Natural killer cell treated with Interleukin-12 subunit alpha and Interleukin-12 subunit beta and Interleukin-15 and Interleukin-18, amount 100 ng/mL, for 72 hours (primary cell): ENCODE data around the gene ADAM15. TPM values are rescaled to one million over a fixed set of nuclear protein-coding genes. Genes with fewer than 3 reads are reported as not detected.

Experiments
- ATAC-seq, 2 donors: fragments of 150-1000 bp; cut with Tn5 transposase in 1 of 2; sonication (Bioruptor Pico), chemical (Tn5 transposase) in 1 of 2; 2 replicates each; pipeline ENCODE4 v1.10.0; 2021
- DNase-seq: peaks from one replicate; pipeline ENCODE4 v3.0.0; 2022; ENCODE audit warnings: low spot score
- H3K27ac Mint-ChIP-seq, 2 donors: 1 replicate in 1 of 2; 2 replicates in 1 of 2; pipeline ENCODE4 v1.8.0; 2022; ENCODE audit warnings: mixed read lengths in 2 of 2, mild to moderate bottlenecking in 1 of 2, moderate library complexity in 1 of 2
- H3K27me3 Mint-ChIP-seq, 2 donors: 1 replicate in 1 of 2; 2 replicates in 1 of 2; pipeline ENCODE4 v1.8.0; 2022; ENCODE audit warnings: mixed read lengths in 2 of 2
- H3K36me3 Mint-ChIP-seq: one replicate; pipeline ENCODE4 v1.8.0; 2022; ENCODE audit warnings: mixed read lengths
- H3K4me1 Mint-ChIP-seq, 2 donors: 1 replicate in 1 of 2; 2 replicates in 1 of 2; pipeline ENCODE4 v1.8.0; 2022; ENCODE audit warnings: low read depth in 2 of 2, mixed read lengths in 2 of 2, mild to moderate bottlenecking in 1 of 2
- H3K4me3 Mint-ChIP-seq: one replicate; pipeline ENCODE4 v1.8.0; 2022; ENCODE audit warnings: mixed read lengths
- H3K9me3 Mint-ChIP-seq: 2 replicates; pipeline ENCODE4 v1.8.0; 2022; ENCODE audit warnings: mixed read lengths
- total RNA-seq, 2 donors: library from RNA; stranded (reverse); gene quantifications; one replicate each; pipeline ENCODE4 v1.2.3, GENCODE V29; 2022

Gene ADAM15
- total RNA-seq, 2 donors from 2014 or later, result 42.1 to 107 TPM

GRCh38 chr1:155081472-155082300, 30.6 kb downstream of the ADAM15 start:
- ATAC-seq (no peak), DNase-seq (no peak)
- H3K36me3 Mint-ChIP-seq, result peaks cover 6% of the 10 kb centered on the region
- no peaks in the 10 kb centered on the region for H3K9me3 Mint-ChIP-seq
- H3K27me3 Mint-ChIP-seq, result peaks cover 26 to 36% of the 10 kb centered on the region in 2 donors
- peak overlapping the region in 1 of 2 donors; percentile 3 for H3K27ac Mint-ChIP-seq
- peak overlapping the region; percentile 81 for H3K4me3 Mint-ChIP-seq
- peaks cover 34 to 38% of the 10 kb centered on the region in 2 donors for H3K4me1 Mint-ChIP-seq

GRCh38 chr1:155082301-155083051, 31.4 kb downstream of the ADAM15 start:
- DNase-seq (no peak), ATAC-seq (no peak)
- peak overlapping the region; percentile 27 for H3K4me3 Mint-ChIP-seq
- peaks cover 26 to 36% of the 10 kb centered on the region in 2 donors for H3K27me3 Mint-ChIP-seq
- H3K9me3 Mint-ChIP-seq, result no peaks in the 10 kb centered on the region
- peaks cover 6% of the 10 kb centered on the region for H3K36me3 Mint-ChIP-seq
- peaks cover 34 to 38% of the 10 kb centered on the region in 2 donors for H3K4me1 Mint-ChIP-seq
- H3K27ac Mint-ChIP-seq, result no peak overlapping the region

GRCh38 chr1:155083052-155083541, 32.0 kb downstream of the ADAM15 start:
- DNase-seq (no peak), ATAC-seq (no peak)
- Mint-ChIP-seq H3K27me3 (peaks cover 26 to 36% of the 10 kb centered on the region in 2 donors), H3K9me3 (no peaks in the 10 kb centered on the region), H3K4me1 (peaks cover 34 to 38% of the 10 kb centered on the region in 2 donors), H3K27ac (no peak overlapping the region), H3K4me3 (no peak overlapping the region), H3K36me3 (peaks cover 6% of the 10 kb centered on the region)

- Mint-ChIP-seq H3K4me1 (peaks cover 34 to 38% of the 10 kb centered on the region in 2 donors), H3K27ac (peak overlapping the region; percentile 90 to 91), H3K4me3 (peak overlapping the region; percentile 92), H3K9me3 (no peaks in the 10 kb centered on the region), H3K36me3 (peaks cover 6% of the 10 kb centered on the region), H3K27me3 (peaks cover 26 to 35% of the 10 kb centered on the region in 2 donors)
- no peak for DNase-seq
- ATAC-seq, result no peak
These were observed 33.0 kb downstream of the ADAM15 start for GRCh38 chr1:155083865-155084721.

- Mint-ChIP-seq H3K4me3 (peak overlapping the region; percentile 92), H3K27me3 (peaks cover 18 to 27% of the 10 kb centered on the region in 2 donors), H3K27ac (peak overlapping the region; percentile 90 to 91), H3K36me3 (peaks cover 6% of the 10 kb centered on the region), H3K4me1 (peaks cover 26 to 30% of the 10 kb centered on the region in 2 donors), H3K9me3 (no peaks in the 10 kb centered on the region)
- ATAC-seq, result peak; percentile 92 to 93
- DNase-seq, result peak; percentile 93
These were observed 33.8 kb downstream of the ADAM15 start for GRCh38 chr1:155084722-155085503.

- ATAC-seq, result peak; percentile 25 to 43
- peaks cover 6% of the 10 kb centered on the region for H3K36me3 Mint-ChIP-seq
- H3K27ac Mint-ChIP-seq, result peak overlapping the region; percentile 90 to 91
- H3K4me1 Mint-ChIP-seq, result peaks cover 25 to 30% of the 10 kb centered on the region in 2 donors
- H3K9me3 Mint-ChIP-seq, result no peaks in the 10 kb centered on the region
- peak; percentile 80 for DNase-seq
- H3K27me3 Mint-ChIP-seq, result peaks cover 17 to 24% of the 10 kb centered on the region in 2 donors
- H3K4me3 Mint-ChIP-seq, result peak overlapping the region; percentile 92
These were observed 34.5 kb downstream of the ADAM15 start for GRCh38 chr1:155085504-155086127.

- peaks cover 24 to 31% of the 10 kb centered on the region in 2 donors for H3K4me1 Mint-ChIP-seq
These were observed 35.1 kb downstream of the ADAM15 start for GRCh38 chr1:155086128-155086741.

GRCh38 chr1:155086856-155087535, 35.9 kb downstream of the ADAM15 start:
- Mint-ChIP-seq H3K27me3 (peaks cover 11 to 14% of the 10 kb centered on the region in 2 donors), H3K4me1 (peaks cover 21 to 26% of the 10 kb centered on the region in 2 donors), H3K4me3 (no peak overlapping the region), H3K36me3 (no peaks in the 10 kb centered on the region), H3K9me3 (no peaks in the 10 kb centered on the region), H3K27ac (no peak overlapping the region)
- DNase-seq (no peak), ATAC-seq (no peak)

More at GRCh38 chr1:155086128-155086741, 35.1 kb downstream of the ADAM15 start:
- H3K27me3 Mint-ChIP-seq, result peaks cover 17 to 21% of the 10 kb centered on the region in 2 donors
- no peak overlapping the region for H3K27ac Mint-ChIP-seq
- ATAC-seq (peak in 1 of 2 donors; percentile 25), DNase-seq (peak; percentile 81)
- peaks cover 6% of the 10 kb centered on the region for H3K36me3 Mint-ChIP-seq
- H3K9me3 Mint-ChIP-seq, result no peaks in the 10 kb centered on the region
- peak overlapping the region; percentile 52 for H3K4me3 Mint-ChIP-seq

GRCh38 chr1:155091071-155092051, 40.2 kb downstream of the ADAM15 start:
- ATAC-seq (peak; percentile 74 to 81), DNase-seq (peak; percentile 83)
- no peak overlapping the region for H3K4me3 Mint-ChIP-seq
- peaks cover 8 to 14% of the 10 kb centered on the region in 2 donors for H3K27me3 Mint-ChIP-seq
- no peaks in the 10 kb centered on the region for H3K36me3 Mint-ChIP-seq
- no peak overlapping the region for H3K27ac Mint-ChIP-seq
- H3K9me3 Mint-ChIP-seq, result no peaks in the 10 kb centered on the region
- peaks cover 4% of the 10 kb centered on the region in 2 donors for H3K4me1 Mint-ChIP-seq

- Mint-ChIP-seq H3K4me1 (peaks cover 4% of the 10 kb centered on the region in 2 donors), H3K27me3 (peaks cover 8 to 14% of the 10 kb centered on the region in 2 donors), H3K36me3 (no peaks in the 10 kb centered on the region), H3K9me3 (no peaks in the 10 kb centered on the region), H3K4me3 (no peak overlapping the region), H3K27ac (no peak overlapping the region)
- no peak for ATAC-seq
- DNase-seq, result no peak
These were observed 41.0 kb downstream of the ADAM15 start for GRCh38 chr1:155092131-155092530.
